ENCODE measurements around the gene RPL10. TPM values are rescaled to one million over a fixed set of nuclear protein-coding genes. Genes with fewer than 3 reads are reported as not detected.

Gene RPL10
- total RNA-seq, 1 experiment from 2014 or later = 3,447 TPM

DNA sequence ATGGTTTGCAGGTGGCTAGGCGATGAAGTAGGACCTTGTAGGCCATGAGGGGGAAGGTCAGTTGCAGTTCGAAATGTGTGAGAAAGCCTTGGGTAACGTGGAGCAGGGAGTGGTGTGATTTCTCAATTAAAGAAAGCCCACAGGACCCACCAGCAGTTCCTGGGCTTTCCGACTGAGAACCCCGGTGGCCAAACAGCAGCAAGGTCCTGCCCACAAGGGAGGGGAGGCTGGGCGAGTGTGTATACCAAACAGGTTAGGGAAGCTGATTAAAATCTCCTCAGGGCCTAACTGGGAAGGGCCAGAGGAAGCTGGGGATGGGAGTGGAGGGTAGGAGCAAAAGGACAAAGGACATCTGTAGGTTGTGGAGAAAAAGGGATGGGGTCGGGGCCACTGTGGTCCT, 32.7 kb downstream of the RPL10 start:
- no peaks in the 10 kb centered on the region; the same call in 1 of the 2 replicates for H3F3A ChIP-seq (ENCODE audit: insufficient read depth, low read depth)
- H3K4me2 ChIP-seq = peak overlapping the region; percentile 2; the same call in 1 of the 2 replicates
- no peak overlapping the region for H3K4me3 ChIP-seq
- no peaks in the 10 kb centered on the region for H3K36me3 ChIP-seq (ENCODE audit: low read depth)
- POLR2A ChIA-PET (ENCODE audit: unreplicated experiment) = interaction anchor here (0.6 kb wide), 1 partner anchor 293 kb away, joined by 3 read pairs; no protein-coding TSS in a partner anchor
- H3K9me2 ChIP-seq (ENCODE audit: insufficient read depth) = no peaks in the 10 kb centered on the region
- no peaks in the 10 kb centered on the region for H3K27me3 ChIP-seq (ENCODE audit: insufficient read depth, low read depth)
- no peak overlapping the region for H2AFZ ChIP-seq
- TF ChIP-seq, protein P1, sequence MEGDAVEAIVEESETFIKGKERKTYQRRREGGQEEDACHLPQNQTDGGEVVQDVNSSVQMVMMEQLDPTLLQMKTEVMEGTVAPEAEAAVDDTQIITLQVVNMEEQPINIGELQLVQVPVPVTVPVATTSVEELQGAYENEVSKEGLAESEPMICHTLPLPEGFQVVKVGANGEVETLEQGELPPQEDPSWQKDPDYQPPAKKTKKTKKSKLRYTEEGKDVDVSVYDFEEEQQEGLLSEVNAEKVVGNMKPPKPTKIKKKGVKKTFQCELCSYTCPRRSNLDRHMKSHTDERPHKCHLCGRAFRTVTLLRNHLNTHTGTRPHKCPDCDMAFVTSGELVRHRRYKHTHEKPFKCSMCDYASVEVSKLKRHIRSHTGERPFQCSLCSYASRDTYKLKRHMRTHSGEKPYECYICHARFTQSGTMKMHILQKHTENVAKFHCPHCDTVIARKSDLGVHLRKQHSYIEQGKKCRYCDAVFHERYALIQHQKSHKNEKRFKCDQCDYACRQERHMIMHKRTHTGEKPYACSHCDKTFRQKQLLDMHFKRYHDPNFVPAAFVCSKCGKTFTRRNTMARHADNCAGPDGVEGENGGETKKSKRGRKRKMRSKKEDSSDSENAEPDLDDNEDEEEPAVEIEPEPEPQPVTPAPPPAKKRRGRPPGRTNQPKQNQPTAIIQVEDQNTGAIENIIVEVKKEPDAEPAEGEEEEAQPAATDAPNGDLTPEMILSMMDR (conservative IDR thresholded peaks at IDR 0.05) = no peak
- TF ChIP-seq EZH2 (IDR thresholded peaks at IDR 0.05; ENCODE audit: low read depth) = no peak
- intact Hi-C loops (cut with micrococcal nuclease; ENCODE audit: unreplicated experiment) = no loop called here
- H3K9me3 ChIP-seq (ENCODE audit: insufficient read depth, low read depth) = no peaks in the 10 kb centered on the region
- H3K4me1 ChIP-seq (replicated peaks; ENCODE audit: insufficient read depth) = peaks cover 6% of the 10 kb centered on the region
- H3K79me2 ChIP-seq (ENCODE audit: low read depth) = peaks cover 19% of the 10 kb centered on the region
- no TSS peak for BruUV-seq (replicated peaks)
- H3K27ac ChIP-seq = no peak overlapping the region
- CTCF ChIA-PET = no interaction called here
- no peaks in the 10 kb centered on the region for H4K20me1 ChIP-seq (ENCODE audit: insufficient read depth)
- DNase-seq = peak in 1 of 2 experiments; percentile 27

DNA sequence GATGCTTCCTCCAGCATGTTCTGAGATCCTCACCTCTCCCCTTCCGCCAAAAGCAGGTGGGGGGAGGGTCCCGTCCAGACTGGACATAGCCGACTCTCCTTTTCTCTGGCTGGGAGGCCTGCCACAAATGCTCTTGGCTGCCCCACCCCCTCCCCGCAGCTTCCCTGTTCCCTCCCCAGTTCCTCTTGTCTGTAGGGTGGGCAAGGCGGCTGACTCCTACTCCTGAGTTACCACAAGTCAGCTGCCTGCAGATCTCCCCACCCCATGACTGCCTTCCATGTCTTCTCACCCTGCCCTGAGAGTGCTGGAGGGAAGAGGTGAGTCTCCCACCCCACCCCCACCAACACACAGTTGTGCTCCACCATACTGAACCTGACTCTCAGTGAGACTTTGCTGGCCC, 33.2 kb downstream of the RPL10 start:
- Histone ChIP-seq H3K36me3 (ENCODE audit: low read depth) (no peaks in the 10 kb centered on the region), H2AFZ (no peak overlapping the region), H3K27ac (no peak overlapping the region), H3F3A (ENCODE audit: insufficient read depth, low read depth) (no peaks in the 10 kb centered on the region; the same call in 1 of the 2 replicates), H3K4me1 (replicated peaks; ENCODE audit: insufficient read depth) (peaks cover 6% of the 10 kb centered on the region), H4K20me1 (ENCODE audit: insufficient read depth) (no peaks in the 10 kb centered on the region), H3K4me2 (no peak overlapping the region), H3K4me3 (no peak overlapping the region), H3K27me3 (ENCODE audit: insufficient read depth, low read depth) (no peaks in the 10 kb centered on the region), H3K79me2 (ENCODE audit: low read depth) (peaks cover 19% of the 10 kb centered on the region), H3K9me2 (ENCODE audit: insufficient read depth) (no peaks in the 10 kb centered on the region), H3K9me3 (ENCODE audit: insufficient read depth, low read depth) (no peaks in the 10 kb centered on the region)
- no peak for DNase-seq
- intact Hi-C loops (cut with micrococcal nuclease; ENCODE audit: unreplicated experiment) = no loop called here
- ChIA-PET CTCF (no interaction called here), POLR2A (ENCODE audit: unreplicated experiment) (interaction anchor here (0.6 kb wide), 1 partner anchor 294 kb away, joined by 3 read pairs; no protein-coding TSS in a partner anchor)
- TF ChIP-seq, protein P1 (conservative IDR thresholded peaks at IDR 0.05) = no peak
- TF ChIP-seq EZH2 (IDR thresholded peaks at IDR 0.05; ENCODE audit: low read depth) = no peak
- BruUV-seq (replicated peaks) = no TSS peak

- BruUV-seq (replicated peaks) = no TSS peak
- Histone ChIP-seq H3K27me3 (ENCODE audit: insufficient read depth, low read depth) (no peaks in the 10 kb centered on the region), H3K4me3 (no peak overlapping the region), H3K36me3 (ENCODE audit: low read depth) (no peaks in the 10 kb centered on the region), H3K4me1 (replicated peaks; ENCODE audit: insufficient read depth) (peaks cover 6% of the 10 kb centered on the region), H3K27ac (no peak overlapping the region), H3K79me2 (ENCODE audit: low read depth) (peaks cover 19% of the 10 kb centered on the region), H3F3A (ENCODE audit: insufficient read depth, low read depth) (no peaks in the 10 kb centered on the region; the same call in 1 of the 2 replicates), H3K9me3 (ENCODE audit: insufficient read depth, low read depth) (no peaks in the 10 kb centered on the region), H3K4me2 (no peak overlapping the region), H3K9me2 (ENCODE audit: insufficient read depth) (no peaks in the 10 kb centered on the region), H4K20me1 (ENCODE audit: insufficient read depth) (no peaks in the 10 kb centered on the region), H2AFZ (no peak overlapping the region)
- ChIA-PET POLR2A (ENCODE audit: unreplicated experiment) (no interaction called here), CTCF (no interaction called here)
- TF ChIP-seq EZH2 (IDR thresholded peaks at IDR 0.05; ENCODE audit: low read depth) = no peak
- TF ChIP-seq, protein P1 (conservative IDR thresholded peaks at IDR 0.05) = no peak
- intact Hi-C loops (cut with micrococcal nuclease; ENCODE audit: unreplicated experiment) = no loop called here
- no peak for DNase-seq
These were observed 34.0 kb downstream of the RPL10 start for GRCh38 chrX:154432210-154432609.
